ENCODE data around the gene PLA2G4E.

The PLA2G4E gene

DNA sequence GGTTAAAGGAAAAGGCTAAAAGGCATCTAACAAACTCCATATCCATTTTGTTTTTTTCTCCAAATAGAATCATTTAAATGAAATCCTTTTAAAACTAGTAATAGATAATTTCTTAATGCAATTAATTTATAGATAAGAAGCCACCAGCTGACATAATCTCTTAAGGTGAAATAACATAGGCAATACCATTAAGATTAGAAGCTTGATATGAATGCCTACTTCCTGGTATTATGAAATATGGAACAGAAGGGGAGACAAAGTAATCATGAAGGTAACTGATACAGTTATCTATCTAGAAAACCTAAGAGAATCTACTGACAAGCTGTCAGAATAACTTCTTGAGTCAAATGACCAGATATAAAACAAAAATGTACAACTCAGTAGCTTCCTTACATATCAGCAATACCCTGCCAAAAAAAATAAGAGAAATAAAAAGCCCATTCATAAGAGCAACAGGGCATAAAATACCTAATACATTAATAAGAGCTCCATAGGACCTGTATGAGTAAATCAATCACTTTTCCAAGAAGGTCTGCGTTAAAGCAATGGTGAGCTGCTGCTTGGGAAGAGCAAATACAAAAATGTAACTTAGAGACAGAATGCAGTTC is 59.1 kb downstream of the PLA2G4E start:
- FAIRE-seq = no peak

DNA sequence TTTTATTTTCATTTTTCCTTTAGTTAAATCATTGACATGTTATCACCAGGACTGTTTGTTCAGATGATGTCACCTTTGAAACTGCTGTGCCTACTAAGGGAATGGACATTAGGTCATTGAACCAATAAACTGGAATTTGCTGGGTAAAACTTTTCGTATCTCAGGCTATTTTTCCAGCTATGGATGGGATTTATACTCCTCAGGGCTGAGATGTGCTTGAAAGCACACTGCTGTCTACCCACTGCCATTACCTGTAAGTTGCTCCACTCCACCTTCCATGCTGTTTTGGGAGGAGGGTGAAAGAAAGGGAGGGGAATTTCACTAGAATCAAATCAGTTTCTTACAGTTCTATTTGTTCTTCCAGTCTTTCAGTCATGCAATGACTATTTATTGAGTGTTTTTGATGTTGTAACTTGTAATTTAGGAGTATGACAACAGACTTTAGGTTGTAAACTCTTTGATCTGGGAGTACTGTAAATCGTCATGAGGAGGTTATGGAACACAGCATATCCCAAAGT is 59.8 kb downstream of the PLA2G4E start:
- FAIRE-seq (no peak), DNase-seq (ENCODE audit: insufficient read length, low spot score) (no peak)

More for the DNA sequence above, 59.1 kb downstream of the PLA2G4E start:
- DNase-seq (ENCODE audit: insufficient read length, low spot score) = no peak

DNA sequence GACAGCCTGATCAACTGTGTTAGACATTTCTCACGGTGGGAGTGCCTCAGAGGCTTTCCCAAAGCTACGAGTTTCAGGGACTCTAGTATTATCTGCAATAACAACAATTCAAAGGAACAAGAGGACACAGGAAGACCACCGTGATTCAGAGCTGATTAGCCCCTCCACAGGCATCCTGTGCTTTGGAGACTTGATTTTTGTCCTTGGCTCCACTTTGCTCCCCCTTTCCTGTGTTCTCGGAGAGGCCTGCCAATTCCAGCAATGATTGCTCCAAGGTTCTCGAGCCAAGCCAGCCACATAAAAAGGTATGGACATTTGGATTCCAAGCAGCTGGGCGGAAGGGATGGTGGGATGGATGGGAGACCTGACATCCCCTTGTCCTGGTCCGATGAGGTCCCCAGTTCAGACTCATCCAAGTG is 62.8 kb downstream of the PLA2G4E start:
- DNase-seq (ENCODE audit: insufficient read length, low spot score) (no peak), FAIRE-seq (no peak)

DNA sequence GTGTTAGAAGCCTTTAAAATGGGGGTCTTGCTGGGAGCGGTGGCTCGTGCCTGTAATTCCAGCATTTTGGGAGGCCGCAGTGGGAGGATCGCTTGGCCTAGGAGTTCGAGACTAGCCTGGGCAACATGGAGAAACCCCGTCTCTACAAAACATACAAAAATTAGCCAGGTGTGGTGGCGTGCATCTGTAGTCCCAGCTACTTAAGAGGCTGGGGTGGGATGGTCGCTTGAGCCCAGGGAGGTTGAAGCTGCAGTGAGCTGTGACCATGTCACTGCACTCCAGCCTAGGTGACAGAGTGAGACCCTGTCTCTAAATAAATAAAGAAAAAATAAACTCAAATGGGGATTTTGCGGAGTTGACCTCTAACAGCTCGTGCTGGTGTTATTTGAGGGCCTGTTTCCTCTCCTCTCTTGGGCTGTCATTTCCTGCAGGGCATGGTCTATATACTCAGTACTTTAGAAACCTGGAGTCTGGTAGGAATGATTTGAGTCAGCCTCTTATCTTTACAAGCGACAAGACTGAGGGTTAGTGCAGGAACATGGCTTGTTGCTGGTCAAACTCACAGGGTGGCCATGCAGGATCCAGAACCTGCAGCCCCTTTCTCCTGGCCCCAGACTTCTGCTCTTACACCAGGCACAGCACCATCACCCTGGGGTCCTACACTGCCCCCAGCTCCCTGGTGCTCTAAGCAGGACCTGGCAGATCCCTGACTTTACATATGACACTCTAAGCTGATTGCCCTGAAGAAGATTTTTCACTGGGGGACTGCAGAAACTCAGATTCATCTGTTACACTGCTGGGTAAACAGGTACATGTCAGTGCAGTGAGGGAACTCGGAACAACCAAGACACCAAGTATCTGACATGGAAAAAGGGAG is 63.6 kb downstream of the PLA2G4E start:
- no peak for DNase-seq (ENCODE audit: insufficient read length, low spot score)
- no peak for FAIRE-seq

DNA sequence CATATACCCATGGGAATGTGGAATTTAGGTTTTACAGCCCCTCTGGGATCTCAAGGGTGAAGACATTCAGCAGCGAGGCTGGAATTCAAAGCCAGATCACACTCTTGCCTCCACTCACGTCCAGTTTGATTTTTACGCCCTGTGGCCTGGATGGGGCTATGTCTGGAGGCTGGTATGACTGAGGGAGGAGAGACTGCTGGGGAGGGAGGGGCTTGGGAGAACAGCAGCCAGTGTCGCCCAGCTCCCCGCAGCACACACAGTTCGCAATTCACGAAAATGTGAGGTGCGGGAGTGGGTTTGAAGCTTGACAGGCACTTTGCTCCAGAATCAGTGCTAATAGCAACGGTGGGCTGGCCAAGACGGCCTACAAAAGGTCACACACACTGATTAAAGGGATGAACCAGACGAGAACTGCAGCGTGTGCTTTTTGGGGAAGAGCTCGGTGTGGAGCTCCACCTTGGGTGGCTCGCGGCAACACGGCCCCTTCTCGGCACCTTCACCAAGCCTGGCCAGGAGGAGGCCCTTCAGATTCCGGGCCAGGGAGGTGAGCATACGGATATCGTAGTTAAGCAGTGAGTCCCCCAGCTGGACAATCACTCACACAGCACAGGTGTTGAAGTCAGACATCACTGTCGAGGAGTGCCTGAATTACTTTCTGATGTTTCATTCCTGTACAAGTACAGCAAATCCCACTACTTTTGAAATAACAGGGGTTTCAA is 64.9 kb downstream of the PLA2G4E start:
- no peak for FAIRE-seq
- no peak for DNase-seq (ENCODE audit: insufficient read length, low spot score)

DNA sequence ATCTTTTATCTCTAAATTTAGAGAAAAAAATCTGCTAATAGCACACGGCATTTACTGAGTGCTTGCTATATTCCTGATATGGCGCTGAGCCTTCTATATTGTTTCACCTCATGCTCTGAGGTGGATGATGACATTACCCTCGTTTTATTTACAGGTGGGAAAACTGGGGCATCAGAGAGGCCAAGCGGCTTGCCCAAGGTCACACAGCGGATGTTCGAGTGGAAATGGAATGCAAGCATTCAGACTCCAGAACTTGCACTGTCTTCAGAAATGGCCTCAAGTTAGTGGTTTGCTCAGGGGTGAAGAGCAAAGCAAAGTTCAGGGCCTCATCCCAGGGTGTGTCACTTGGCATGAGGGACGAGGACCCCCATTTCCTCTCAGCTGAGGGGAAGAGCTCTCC is 65.7 kb downstream of the PLA2G4E start:
- no peak for DNase-seq (ENCODE audit: insufficient read length, low spot score)
- no peak for FAIRE-seq

DNA sequence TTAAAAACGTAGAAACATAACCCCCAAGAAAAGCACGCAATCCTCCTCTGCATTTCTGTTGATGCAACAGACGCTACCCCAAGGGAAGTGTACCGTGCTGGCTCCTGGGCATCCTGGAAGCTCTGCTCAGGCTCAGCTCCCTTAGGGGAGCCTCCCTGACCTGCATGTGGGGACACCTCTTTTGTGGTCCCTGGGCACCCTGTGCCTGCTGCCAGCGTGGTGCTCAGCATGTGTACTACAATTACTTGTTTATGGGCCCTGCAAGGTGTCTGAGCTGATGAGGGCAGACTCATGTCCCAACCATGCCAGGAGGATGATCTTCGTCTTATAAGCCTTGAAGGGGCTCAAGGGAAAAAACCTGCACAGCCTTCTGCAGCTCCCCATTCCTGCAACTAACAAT is 66.8 kb downstream of the PLA2G4E start:
- DNase-seq (ENCODE audit: insufficient read length, low spot score) (no peak), FAIRE-seq (no peak)

DNA sequence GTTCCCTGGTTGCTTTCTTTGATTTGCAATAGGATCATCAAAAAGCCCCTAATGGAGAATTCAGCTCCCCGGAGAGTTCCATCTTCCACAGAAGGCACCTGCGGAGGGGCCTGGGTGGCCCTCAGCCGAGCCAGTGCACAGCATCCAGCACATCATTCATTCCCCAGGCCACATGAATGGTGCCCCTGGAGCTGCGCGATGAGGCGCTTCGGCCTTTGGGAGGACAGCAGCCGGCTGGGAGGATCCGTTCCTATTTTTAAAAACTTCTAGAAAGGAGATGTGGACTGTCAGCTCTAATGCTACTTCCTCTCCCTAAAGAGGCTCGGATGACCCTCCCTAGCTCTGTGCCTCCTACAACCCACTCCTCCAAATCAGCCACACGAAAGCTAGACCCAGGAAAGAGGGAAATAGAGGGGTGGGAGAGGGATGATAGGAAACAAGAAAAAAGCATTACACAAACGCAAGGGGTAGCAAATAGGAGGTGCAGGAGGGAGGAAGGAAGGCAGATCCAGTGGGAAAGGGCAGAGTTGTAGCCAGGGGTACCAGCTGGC is 68.8 kb downstream of the PLA2G4E start:
- DNase-seq (ENCODE audit: insufficient read length, low spot score) (no peak), FAIRE-seq (no peak)

DNA sequence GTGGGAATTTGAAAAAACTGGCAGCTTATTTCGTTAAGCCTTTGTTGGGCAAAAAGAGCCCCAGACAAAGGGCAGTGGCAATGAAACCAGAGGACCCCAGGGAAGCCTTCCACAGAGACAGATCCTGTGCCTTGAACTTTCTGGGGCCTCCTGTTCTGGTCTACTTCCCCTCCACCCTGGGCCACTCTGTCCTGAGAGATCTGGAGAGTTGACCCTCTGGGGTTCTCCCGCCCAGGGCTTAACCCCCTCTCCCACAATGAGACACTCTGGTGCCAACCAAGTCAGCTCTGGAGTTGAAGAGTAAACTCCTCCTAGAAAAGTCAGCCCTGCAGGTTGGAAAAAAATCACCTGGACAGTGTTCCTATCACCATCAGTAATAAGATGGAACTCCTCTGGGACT is 69.3 kb downstream of the PLA2G4E start:
- FAIRE-seq = no peak

DNA sequence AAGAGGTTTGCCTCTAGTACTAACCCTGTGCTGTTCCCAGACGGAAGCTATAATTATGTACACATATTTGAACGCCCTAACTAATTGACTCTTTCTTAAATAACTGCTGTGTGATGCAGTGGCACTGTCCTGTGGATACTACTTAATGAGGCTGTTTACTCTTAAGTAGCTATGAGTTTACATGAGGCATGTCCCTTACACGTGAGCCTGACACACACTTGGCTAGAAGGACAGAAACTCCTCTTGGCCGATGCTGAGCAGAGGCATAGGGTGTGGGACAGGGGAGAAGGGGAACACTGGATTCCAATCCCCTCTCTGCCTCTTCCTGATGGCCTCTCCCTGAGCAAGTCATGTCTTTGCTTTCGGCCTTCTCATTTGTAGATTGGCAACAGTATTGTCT is 70.4 kb downstream of the PLA2G4E start:
- DNase-seq (ENCODE audit: insufficient read length, low spot score) (no peak), FAIRE-seq (no peak)

More for the DNA sequence above, 69.3 kb downstream of the PLA2G4E start:
- no peak for DNase-seq (ENCODE audit: insufficient read length, low spot score)

DNA sequence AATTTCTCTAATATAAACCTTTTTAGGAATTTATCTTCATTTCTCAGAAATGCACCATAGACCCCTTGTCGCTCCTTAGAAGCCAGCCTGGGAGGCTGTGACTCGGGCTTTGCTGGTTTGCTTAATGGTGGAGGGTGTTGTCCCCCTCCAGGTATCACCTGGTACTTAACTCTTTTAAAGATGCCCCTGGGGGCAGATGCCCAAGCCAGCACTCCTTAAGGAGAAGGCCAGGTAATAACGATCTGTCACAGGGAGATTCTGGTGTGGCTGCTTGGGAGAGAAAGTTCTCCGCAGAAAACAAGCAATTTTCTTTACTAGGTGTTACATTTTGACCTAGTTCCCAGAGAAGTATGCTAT is 70.7 kb downstream of the PLA2G4E start:
- DNase-seq (ENCODE audit: insufficient read length, low spot score) = no peak
- no peak for FAIRE-seq

DNA sequence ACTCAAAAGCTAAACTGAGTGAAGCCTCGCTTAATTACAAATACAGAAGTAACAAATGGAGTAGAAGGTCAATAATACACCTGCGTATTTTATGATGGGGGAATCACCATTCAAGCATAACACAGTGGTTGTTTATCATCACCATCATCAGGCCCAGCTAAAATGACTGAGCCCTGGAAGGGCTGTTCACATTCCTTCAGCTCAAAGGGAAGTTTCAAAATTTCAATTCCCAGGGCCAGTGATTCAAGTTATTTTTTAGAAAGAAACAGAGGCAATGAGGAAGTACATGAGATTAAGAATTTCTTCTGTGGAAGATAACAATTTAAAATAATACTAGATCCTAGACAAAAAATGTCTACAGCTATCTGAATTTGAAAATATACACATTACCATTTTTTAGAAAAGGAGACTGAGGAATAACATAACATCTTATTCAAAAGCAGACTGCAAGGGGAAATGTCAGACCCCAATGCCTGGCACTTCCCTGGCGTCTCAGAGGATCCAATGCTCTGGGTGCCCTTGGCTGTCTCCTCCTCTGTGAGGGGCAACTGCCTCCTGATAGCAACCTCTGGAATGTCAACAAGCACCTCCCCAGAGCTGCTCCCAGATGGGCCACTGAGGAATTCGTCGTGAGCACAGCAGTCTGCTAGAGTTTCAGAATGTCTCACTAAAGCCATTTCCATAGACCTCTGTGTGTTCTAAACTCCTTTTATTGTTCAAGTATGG is 71.3 kb downstream of the PLA2G4E start:
- DNase-seq (ENCODE audit: insufficient read length, low spot score) (no peak), FAIRE-seq (no peak)

DNA sequence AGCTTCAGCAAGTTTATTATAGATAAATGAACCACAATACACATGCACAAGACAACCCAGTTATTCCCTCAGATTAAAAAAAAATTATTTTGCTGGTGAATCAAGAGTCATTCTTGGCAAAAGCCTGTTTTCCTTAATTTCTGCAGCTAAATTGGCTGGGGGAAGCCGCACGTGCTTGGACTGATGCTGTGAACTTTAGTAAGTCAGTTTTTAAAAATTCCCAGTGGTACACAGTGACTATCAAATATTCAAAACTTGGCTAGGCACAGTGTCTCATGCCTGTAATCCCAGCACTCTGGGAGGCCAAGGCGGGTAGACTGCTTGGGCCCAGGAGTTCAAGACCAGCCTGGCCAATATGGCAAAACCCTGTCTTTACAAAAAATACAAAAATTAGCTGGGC is 72.4 kb downstream of the PLA2G4E start:
- DNase-seq (ENCODE audit: insufficient read length, low spot score) = no peak
- FAIRE-seq = no peak

DNA sequence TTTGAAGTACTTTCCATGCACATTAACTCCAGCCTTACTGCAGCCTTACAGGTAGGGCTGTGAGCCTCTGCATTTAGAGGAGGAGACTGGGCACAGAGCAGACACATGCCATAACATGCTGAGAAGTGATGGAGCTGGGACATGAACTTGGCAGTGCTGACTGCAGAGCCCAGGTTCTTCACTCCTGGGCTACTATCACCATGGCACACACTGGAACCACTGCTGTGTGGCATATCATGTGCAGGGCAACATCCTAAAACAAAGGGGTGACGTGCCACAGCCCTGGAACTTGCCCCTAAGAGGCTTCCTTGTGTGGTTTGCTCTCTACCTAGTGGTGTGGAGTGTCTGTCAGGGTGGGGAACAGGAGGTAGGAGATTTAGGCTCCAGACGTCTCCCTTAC is 73.9 kb downstream of the PLA2G4E start:
- DNase-seq (ENCODE audit: insufficient read length, low spot score) (no peak), FAIRE-seq (no peak)

DNA sequence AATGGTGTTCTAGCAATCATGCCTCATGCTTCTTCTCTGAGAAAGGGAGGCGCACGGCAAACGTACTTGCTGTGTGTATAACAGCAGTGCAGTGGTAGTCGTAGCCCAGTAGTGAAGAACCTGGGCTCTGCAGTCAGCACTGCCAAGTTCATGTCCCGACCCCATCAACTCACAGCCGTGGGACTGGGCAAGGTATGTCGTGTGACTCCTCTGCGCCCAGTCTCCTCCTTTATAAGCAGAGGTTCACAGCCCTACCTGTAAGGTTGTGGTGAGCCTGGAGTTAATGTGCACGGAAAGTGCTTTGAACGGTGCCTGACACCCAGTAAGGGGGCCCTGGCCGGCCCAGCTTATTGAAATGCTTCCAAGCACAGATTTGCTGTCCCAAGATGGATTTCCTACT is 75.1 kb downstream of the PLA2G4E start:
- DNase-seq (ENCODE audit: insufficient read length, low spot score) (no peak), FAIRE-seq (peak; percentile 4)

DNA sequence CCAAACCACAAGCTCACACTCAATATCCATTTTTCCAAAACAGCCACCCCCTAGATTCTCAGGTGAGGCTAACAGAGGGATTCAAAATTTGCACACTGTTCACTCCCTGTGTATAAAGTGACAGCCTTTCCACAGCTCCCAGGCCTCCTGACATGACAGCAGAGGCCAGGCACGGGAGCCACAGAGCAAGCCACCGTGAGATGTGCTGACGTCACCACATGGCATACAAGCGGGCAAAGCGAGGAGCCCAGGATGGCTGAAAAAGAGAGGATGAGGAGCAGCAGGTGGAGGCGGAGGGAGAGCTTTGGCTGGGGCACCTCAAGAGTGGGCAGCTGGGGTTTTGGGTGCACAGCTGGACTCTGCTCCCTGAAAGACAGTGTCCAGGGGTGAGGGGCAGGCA is 75.6 kb downstream of the PLA2G4E start:
- FAIRE-seq = no peak
- DNase-seq (ENCODE audit: insufficient read length, low spot score) = no peak

DNA sequence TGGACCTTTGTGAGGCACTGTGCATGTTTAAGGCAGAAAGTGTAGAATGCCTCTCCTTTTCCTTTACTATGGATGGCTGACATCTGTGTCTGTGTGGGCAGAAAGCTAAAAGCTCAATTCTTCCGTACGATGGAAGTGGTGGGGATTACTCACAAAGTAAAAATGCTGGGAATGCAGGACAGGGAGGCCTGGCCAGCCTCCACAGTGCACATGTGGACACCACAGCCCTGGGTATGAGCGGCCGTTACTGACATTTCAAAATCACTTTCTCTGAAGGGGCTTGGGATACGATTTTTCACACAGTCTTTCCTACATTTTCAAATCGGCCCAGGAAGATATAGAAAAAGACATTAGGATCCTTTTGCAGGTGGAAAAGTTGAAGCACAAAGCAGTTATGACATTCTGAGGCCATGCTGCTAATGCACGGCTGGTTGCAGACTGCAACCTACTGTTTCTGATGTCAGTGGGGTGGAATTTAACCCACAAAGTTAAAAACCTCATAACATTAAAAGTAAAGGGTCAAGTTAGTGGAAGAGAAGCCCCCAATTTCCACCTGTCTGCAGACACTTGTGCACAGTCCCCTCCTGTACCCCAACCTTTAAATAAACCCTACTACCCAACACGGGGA is 76.4 kb downstream of the PLA2G4E start:
- peak; percentile 92 for FAIRE-seq
- peak; percentile 84 for DNase-seq (ENCODE audit: insufficient read length, low spot score)

DNA sequence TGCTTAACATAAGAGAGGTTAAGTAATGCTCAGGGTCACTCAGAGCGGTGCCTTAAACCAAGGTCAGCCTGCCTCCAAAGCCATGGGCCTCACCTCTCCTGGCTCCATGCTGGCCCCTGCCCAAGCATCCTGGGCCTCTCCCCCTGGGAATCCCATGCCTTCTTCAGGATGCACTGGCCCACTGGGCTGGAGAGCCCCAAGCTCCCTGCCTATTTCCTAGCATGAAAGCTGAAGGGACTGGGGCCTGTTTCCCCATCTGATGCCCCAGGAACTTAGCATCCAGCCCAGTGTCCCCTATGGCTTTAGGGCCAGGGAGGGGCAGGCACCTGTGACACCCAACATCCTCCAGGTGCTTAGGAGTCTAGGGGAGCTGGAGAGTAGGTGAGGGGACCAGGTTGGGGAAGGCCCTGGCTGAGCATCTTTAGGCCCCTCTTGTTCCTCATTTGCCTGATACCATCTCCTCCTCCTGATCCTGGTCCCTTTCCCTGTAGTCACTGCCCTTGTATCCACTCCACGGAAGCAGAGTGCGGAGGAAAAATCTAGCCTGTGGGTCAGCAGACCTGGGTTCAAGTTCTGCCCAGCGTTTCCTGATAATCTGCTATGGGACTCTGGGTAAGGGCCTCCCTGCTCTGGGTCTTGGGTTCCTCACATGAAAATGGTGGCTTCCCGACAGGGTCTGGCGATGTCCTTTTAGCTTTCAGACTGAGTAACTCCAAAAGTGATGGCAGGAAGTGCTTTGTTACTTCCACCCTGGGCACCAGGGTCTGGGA is 77.1 kb downstream of the PLA2G4E start:
- no peak for DNase-seq (ENCODE audit: insufficient read length, low spot score)
- FAIRE-seq = no peak

DNA sequence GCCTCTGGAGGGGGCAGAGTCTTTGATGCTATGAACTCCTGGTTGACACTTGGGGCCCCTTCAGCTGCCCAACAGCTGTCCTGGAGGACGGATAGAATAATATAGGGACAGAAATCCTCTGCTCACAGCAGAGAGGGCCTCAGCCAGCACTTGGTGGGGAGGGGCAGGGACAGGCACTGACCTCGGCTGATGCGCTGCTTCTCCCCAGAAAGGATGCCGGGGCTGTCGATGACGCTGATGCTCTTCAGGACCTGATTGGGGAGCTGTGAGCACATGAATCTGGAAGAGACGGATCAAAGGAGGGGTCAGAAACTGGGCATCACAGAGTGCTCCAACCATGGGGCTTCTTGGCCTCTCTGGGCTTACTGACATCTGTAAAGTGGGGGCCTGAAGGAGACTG is 78.0 kb downstream of the PLA2G4E start:
- no peak for FAIRE-seq
- DNase-seq (ENCODE audit: insufficient read length, low spot score) = no peak
